Panc1 (cell line): ENCODE measurements around the gene LARP4B. TPM values are rescaled to one million over a fixed set of nuclear protein-coding genes. Genes with fewer than 3 reads are reported as not detected.

ENCODE experiments used
- ATAC-seq: fragments of 200-7000 bp; cut with Tn5 transposase; 2 replicates; pipeline ENCODE4 v1.9.1; 2020; ENCODE audit warnings: mild to moderate bottlenecking, moderate library complexity
- BruUV-seq: library from RNA; stranded (reverse); fragments of 400-500 nt; replicated peaks from 2 replicates; lab custom pipeline; 2021; lab: Mats Ljungman, UMichigan
- CTCF ChIA-PET: fragments of 300-600 bp; sonication (Branson Sonifier 250); formaldehyde crosslinking; loops from one replicate; lab custom pipeline; 2022; ENCODE audit warnings: antibody characterized with exemption; lab: Charles Lee
- POLR2A ChIA-PET: fragments of 300-600 bp; sonication (Branson Sonifier 250); formaldehyde crosslinking; loops from one replicate; lab custom pipeline; 2022; ENCODE audit warnings: antibody characterized with exemption; lab: Charles Lee
- DNase-seq: peaks from one replicate; pipeline ENCODE4 v3.0.0-alpha.2; 2010; ENCODE audit warnings: low read depth, low spot score
- H3K27ac ChIP-seq: 2 replicates; pipeline ENCODE4 v1.5.1; 2011; ENCODE audit warnings: mild to moderate bottlenecking, low read length, inconsistent platforms
- H3K27me3 ChIP-seq: fragments of 200-500 bp; sonication (Bioruptor generic); 2 replicates; pipeline ENCODE4 v1.6.0; 2014; ENCODE audit warnings: low read length, inconsistent platforms; ENCODE audit not compliant: control insufficient read depth, insufficient read depth
- H3K36me3 ChIP-seq: fragments of 200-500 bp; sonication (Bioruptor generic); 2 replicates; pipeline ENCODE4 v1.5.1; 2014; ENCODE audit warnings: inconsistent platforms, mild to moderate bottlenecking, low read length, moderate library complexity; ENCODE audit not compliant: control insufficient read depth, insufficient read depth
- H3K4me1 ChIP-seq: 2 replicates; pipeline ENCODE4 v1.5.1; 2011; ENCODE audit warnings: inconsistent platforms, mild to moderate bottlenecking, low read length, moderate library complexity; ENCODE audit not compliant: control insufficient read depth, insufficient read depth
- H3K4me3 ChIP-seq, 2 experiments: 2 replicates each; pipeline ENCODE4 v1.5.1; 2011 to 2012; ENCODE audit warnings: low read depth in 2 of 2, low read length in 2 of 2, mild to moderate bottlenecking in 2 of 2, inconsistent platforms in 1 of 2, moderate library complexity in 1 of 2
- H3K9me3 ChIP-seq: fragments of 200-500 bp; sonication (Bioruptor generic); 2 replicates; pipeline ENCODE4 v1.5.1; 2014; ENCODE audit warnings: low read depth, mild to moderate bottlenecking, inconsistent platforms, low read length, moderate library complexity; ENCODE audit not compliant: control insufficient read depth, insufficient read depth
- CTCF ChIP-seq: fragments of 450-650 bp; IDR thresholded peaks from 2 replicates; pipeline ENCODE4 v1.5.1; 2017; ENCODE audit warnings: mild to moderate bottlenecking
- POLR2AphosphoS5 ChIP-seq: IDR thresholded peaks from 2 replicates; pipeline ENCODE4 v1.6.1; 2012; ENCODE audit warnings: mild to moderate bottlenecking, low read depth, low read length, moderate library complexity
- REST ChIP-seq, 2 experiments: IDR thresholded peaks; 2 replicates each; pipeline ENCODE4 v1.6.1; 2011 to 2012; ENCODE audit warnings: low read depth in 2 of 2, control low read depth in 1 of 2, low read length in 1 of 2, mild to moderate bottlenecking in 1 of 2, moderate library complexity in 1 of 2; ENCODE audit not compliant: insufficient read depth in 1 of 2
- SIN3A ChIP-seq: IDR thresholded peaks from 2 replicates; pipeline ENCODE4 v1.6.1; 2012; ENCODE audit warnings: low read depth, mild to moderate bottlenecking, low read length, moderate library complexity, borderline replicate concordance; ENCODE audit not compliant: insufficient read depth
- TCF7L2 ChIP-seq: IDR thresholded peaks from 2 replicates; pipeline ENCODE4 v1.6.1; 2011; ENCODE audit warnings: mild to moderate bottlenecking, low read depth, low read length, inconsistent platforms
- in situ Hi-C: cut with HindIII; loops from 2 replicates; pipeline ENCODE4 v1.10.0; 2016; ENCODE audit warnings: low sequenced_read_pairs, low pct_unique_long_range_greater_than_20kb
- intact Hi-C: fragments of 100-400 bp; cut with micrococcal nuclease; formaldehyde crosslinking; loops from one replicate; pipeline ENCODE4 v1.10.0; 2022; ENCODE audit not compliant: unreplicated experiment
- total RNA-seq: library from RNA; stranded (reverse); gene quantifications from one replicate; pipeline ENCODE4 v1.2.1, GENCODE V29; 2021; ENCODE audit not compliant: unreplicated experiment

The LARP4B gene
- total RNA-seq, 1 experiment from 2014 or later = 87.0 TPM

GRCh38 chr10:761376-761775 lies 170.1 kb downstream of the LARP4B start:
- H3K4me3 ChIP-seq = no peak overlapping the region
- intact Hi-C loops (no loop called here), in situ Hi-C loops (no loop called here)
- H3K36me3 ChIP-seq = no peaks in the 10 kb centered on the region
- BruUV-seq = no TSS peak
- POLR2A ChIA-PET = no interaction called here
- H3K9me3 ChIP-seq = 0 out of 2 replicates have a peak, but pooled peaks cover 3% of the 10 kb centered on the region
- CTCF ChIA-PET = no interaction called here
- no peaks in the 10 kb centered on the region for H3K27me3 ChIP-seq
- no peak overlapping the region for H3K27ac ChIP-seq
- TF ChIP-seq REST (IDR thresholded peaks at IDR 0.05; ENCODE audit: insufficient read depth in 1 of 2, low read depth in 2 of 2, low read length in 1 of 2) (no peak), TCF7L2 (no peak), CTCF (no peak), SIN3A (no peak), POLR2AphosphoS5 (no peak)
- ATAC-seq (no peak), DNase-seq (no peak)
- H3K4me1 ChIP-seq = no peaks in the 10 kb centered on the region

GRCh38 chr10:760622-761021 lies 170.9 kb downstream of the LARP4B start:
- ChIA-PET POLR2A (no interaction called here), CTCF (no interaction called here)
- intact Hi-C loops = no loop called here
- Histone ChIP-seq H3K36me3 (no peaks in the 10 kb centered on the region), H3K4me1 (no peaks in the 10 kb centered on the region), H3K4me3 (no peak overlapping the region), H3K27me3 (no peaks in the 10 kb centered on the region), H3K27ac (no peak overlapping the region), H3K9me3 (0 out of 2 replicates have a peak, but pooled peaks cover 3% of the 10 kb centered on the region)
- no peak for ATAC-seq
- TF ChIP-seq SIN3A (no peak), CTCF (no peak), REST (IDR thresholded peaks at IDR 0.05; ENCODE audit: insufficient read depth in 1 of 2, low read depth in 2 of 2, low read length in 1 of 2) (no peak), TCF7L2 (no peak), POLR2AphosphoS5 (no peak)
- no peak for DNase-seq
- in situ Hi-C loops = no loop called here
- no TSS peak for BruUV-seq
